GM19467 (cell line): ENCODE data around the gene POU5F2.

Experiments used
- ATAC-seq: cut with Tn5 transposase; IDR thresholded peaks from one replicate; pipeline ENCODE4 v1.9.1; 2021; ENCODE audit warnings: mild to moderate bottlenecking, moderate library complexity; ENCODE audit not compliant: unreplicated experiment

Gene POU5F2, protein sequence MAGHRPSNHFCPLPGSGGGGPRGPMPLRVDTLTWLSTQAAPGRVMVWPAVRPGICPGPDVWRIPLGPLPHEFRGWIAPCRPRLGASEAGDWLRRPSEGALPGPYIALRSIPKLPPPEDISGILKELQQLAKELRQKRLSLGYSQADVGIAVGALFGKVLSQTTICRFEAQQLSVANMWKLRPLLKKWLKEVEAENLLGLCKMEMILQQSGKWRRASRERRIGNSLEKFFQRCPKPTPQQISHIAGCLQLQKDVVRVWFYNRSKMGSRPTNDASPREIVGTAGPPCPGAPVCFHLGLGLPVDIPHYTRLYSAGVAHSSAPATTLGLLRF

DNA sequence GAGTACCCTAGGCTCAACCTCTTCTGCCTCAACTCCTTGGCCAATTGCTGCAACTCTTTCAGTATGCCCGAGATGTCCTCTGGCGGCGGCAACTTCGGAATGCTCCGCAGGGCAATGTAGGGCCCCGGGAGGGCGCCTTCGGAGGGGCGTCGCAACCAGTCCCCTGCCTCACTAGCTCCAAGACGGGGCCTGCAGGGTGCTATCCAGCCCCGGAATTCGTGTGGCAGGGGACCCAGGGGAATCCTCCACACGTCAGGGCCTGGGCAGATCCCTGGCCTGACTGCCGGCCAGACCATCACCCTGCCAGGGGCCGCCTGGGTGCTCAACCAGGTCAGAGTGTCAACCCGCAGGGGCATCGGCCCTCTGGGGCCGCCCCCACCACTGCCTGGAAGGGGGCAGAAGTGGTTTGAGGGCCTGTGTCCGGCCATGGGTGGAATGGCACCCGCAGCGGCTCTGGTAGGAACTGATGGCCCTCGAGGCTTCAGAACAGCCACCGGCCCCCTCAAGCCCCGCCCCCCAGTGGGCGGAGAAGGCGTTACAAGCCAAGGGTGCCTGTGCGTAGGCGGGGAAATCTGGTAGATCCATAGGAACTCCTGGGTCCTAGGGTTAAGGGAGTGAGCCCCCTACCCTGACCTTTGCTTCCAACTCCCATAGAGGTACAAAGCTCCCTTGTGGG is at the start of gene POU5F2:
TSS of gene POU5F2 (minus strand) at position 465 of the 676 bp plus-strand sequence. CDS start at position 428, 37 bp downstream.
- no peak for ATAC-seq

DNA sequence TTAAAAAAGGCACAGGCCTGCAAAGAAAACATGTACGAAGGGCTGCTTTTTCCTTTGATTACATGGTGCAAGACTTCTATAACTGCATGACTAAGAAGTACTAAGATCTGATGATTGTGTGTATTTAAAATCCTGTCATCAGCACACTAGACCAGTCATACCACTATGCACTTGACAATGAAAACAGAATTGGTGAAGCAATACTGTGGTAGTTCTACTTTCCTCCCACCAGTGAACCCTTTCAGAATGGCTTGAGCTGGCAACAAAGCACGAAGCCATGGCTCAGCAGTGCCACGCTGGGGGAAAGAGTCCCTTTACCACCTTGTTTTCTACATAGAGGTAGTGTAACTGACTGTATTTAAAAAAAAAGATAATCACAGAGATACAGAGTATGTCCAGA is 49.0 kb upstream of the POU5F2 start:
- ATAC-seq: no peak

DNA sequence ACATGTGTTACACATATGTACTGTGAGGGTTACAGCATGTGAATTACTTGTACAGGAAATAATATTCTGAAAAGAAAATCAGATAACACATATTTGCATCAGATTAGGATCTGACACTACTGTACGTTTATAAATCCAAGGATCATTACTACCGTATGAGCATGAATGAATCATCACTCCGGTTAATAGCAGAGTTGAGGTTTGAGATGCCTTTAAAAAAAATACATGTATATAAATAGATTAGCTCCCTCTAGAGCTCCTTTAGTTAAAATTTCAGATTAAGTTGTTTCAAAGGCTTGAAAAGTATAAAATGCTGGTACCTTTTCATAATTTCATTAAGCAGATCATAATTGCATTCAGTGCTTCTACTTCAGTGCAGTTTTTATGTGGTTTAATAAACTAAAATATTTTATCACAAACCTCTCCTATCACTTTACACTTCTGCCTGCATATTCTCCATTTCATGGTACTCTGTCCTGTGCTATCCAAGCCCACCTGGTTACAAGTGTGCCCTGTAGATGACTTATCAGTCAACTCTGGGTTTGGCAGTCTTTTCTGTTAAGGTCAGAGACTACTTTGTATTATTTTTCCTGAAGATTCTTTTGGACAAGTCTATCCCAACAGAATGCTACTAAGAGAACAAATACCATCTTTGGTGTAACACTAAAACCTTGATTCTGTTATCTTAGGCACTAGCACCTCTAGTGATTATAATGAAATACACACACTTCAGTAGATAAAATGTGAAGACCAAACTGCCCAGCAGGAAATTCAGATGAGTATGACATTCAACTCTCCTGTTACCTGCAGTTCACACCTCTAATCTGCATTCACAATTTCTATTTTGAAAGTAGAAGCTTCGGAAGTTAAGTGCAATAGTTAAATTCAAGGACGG is 48.0 kb upstream of the POU5F2 start:
- no peak for ATAC-seq

DNA sequence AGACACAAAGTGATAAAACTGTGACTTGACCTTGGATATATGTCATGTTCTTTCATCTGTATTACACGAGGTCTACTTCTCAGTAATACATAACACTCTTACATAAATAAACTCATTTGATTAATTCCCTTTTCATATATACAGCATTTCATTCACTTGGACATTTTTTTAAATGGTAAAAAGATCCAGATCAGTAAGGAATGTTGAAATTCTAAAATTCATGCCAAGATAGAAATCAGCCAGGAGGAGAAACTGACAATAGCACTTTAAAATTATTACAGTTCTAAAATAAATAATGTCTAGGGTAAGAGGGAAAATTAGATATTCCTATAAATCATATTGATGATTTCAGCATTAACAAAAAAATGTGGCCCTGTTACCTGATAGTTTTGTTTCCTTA is 46.2 kb upstream of the POU5F2 start:
- ATAC-seq: no peak

DNA sequence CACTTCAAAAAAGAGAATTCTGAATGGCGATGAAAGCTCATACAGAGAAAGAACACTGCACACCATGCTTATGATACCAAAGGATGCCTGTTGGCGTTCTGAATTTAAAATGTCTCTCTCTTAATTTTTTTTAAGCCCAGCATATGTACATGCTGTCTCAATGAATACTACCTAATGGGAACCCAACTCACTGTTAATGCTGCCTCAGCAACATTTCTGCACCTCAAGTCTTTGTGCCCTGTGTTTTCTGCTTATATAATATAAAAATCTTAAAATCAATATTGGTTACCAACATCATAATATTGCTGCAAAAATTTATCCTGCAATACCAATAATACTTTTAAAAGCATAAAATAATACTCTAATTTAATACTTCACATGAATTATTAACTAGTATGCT is 44.1 kb upstream of the POU5F2 start:
- ATAC-seq: no peak

DNA sequence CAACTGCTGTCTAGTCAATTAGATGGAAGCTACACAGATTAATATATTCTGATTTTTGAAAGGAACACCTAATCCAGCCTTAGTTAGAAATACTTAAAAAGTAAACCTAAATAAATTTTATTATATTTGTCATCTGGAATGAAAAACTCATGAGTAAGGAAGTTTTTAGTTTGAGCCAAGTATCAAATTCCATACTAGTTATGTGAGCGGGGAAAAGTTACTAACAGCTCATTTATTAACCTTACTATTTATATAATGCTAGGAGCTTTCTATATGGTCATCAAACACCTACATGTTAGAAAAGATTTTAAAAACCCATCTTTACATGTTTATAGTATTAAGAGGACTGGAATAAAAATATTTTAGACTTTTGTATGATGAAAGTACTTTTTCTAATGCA is 41.6 kb upstream of the POU5F2 start:
- no peak for ATAC-seq

DNA sequence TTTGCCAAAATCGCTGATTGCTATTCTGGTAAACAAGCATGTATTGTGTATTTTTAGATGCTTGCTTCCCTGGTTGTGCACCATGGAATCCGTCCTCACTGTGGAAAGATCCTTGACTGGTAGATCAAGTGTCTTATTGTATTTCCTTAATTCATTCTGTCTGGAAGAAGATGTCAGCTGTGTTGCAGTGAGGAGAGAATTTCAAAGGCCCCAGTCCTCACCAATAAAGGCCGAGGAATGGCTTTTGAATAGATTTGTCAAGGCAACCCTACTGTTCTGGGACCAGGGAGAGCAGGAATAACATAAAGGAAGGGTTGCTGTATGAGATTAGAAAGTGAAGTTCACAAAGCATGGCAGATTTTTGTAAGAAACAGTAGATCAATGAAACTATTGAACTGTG is 36.2 kb upstream of the POU5F2 start:
- no peak for ATAC-seq

DNA sequence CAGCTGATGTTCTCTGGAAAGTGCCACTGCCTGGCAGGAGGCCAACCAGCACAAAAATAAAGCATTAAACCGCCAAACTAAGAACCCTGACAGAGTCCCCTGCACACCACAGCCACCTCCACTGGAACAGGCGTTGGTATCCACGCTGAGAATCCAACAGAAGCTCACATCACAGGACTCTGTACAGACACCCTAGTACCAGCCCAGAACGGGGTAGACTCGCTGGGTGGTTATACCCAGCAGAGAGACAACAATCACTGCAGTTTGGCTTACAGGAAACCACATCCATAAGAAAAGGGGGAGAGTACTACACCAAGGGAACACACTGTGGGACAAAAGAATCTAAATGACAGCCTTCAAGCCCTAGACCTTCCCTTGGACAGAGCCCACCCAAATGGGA is 15.0 kb upstream of the POU5F2 start:
- no peak for ATAC-seq

DNA sequence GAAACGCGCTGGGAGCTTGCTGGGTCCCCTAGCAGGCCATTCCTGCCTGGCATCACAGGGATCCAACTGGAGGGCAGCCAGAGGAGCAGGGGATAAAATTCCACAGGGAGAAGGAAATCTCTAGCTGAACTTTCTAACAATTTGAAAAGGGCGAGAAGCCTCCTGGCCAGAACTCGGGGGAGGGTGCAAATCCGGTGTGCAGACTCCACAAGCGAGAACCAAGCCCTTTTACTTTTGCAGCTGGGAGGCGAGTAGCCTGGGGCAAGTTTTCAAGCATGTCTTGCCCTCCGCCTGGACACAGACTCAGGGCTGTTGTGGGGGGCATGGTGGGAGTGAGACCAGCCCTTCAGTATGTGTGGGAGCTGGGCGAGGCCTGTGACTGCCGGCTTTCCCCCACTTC is 14.3 kb upstream of the POU5F2 start:
- ATAC-seq: no peak

DNA sequence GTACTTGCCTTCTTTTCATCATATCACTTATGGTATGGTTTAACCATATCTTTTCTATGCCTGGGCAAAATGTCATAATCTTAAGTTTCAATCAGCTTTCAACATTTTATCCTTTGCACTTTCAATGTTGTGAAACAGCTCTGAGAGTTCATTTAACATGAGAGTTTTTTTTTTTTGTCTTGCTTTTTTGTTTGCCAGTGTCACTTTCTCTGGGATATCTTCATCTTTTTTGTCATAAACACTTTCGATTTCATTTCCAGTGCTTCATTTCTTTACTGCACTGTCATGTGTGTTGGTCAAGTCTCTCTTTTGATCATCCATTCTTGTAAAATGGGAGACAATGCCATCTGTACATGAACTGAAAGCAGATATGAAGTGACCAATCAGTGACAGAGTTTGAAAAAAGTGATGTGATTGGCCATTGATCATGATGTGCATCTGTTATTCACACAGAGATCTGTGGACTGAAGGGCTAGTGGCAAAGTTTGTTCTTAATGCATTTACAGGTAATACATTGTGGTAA is 7.5 kb upstream of the POU5F2 start:
- no peak for ATAC-seq

DNA sequence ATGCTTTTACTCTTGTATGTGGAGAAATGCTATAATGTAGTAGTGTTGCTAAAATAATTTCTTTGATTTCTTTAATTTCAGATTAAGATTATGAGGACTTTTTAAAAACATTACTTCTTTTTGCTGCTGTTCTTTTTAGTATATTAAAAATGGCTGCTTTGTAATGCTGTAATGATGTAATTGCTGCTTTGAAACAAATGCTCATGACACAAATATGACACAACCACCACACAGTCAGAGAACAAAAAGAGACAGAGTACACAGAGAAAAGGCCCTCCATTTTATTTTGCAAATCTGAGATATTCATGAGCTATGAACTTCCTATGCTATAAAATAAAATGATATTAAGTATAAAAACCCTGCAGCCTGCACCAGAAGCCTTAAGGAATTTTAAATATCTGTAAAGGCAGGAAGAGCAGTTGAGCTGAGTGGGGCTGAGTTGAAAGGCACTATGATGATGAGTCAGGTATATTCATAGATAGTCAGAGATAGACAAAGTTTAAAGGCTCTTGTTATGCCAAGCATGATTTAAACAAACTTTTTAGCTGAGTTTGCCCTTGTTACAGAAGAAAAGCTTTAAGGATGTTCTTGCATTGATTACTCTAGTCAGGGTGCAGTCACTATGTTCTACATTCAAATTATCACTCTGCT is 5.1 kb upstream of the POU5F2 start:
- ATAC-seq: no peak

DNA sequence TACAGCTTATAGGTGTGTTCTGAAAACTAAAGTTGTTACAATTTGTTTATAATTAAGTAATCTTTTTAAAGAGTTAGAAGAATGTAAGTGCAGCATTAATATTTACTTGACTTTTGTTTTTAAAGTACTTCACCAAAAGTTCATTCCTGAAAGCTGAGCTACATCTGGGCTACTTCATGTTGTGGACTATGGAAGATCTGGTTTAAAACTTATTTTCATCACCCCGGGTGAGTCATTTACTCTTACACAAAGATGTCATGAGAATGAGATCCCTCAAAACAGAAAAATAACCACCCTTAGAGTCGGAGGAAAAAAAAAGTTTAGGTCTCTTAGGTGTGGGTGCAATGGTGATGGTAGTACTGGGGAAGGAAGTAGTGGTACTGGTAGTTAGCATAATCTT is 5.1 kb downstream of the POU5F2 start:
- ATAC-seq: no peak

DNA sequence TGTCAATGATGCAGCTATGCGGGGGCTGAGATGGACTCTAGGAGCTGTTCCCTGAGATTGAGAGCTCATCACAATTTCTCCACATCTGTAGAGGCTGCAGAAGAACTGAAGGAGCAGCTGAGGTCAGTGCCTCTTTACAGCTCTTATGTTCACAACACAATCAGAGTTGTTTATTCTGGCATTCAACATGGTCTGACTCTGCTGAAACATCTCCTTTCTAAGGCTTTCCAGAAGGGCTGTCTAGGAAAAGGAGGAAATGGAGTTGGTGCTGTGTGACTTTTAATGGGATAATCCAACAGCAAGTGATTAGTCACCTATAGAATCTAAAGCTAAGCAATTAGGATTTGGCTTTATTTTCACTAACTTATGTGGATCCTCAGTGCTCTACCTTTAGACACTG is 6.0 kb downstream of the POU5F2 start:
- no peak for ATAC-seq

DNA sequence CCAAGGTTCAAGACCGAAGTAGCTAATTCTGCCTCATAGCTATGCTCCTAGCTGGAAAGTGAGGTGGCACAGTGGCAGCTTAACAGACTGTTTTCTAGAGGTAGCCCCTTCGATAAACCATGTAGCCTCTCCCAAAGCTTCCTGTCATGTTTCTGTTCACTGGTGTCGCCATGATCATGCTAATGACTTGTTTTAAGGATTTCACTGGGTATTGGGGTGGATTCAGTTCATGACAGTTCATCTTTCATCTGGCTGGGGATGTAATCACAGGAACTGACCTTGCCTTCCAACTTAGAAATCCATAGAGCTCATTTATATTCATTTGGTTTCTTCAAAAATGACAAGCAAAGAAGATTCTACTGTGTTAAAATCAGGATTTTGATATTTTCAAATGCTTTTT is 9.4 kb downstream of the POU5F2 start:
- ATAC-seq: no peak

DNA sequence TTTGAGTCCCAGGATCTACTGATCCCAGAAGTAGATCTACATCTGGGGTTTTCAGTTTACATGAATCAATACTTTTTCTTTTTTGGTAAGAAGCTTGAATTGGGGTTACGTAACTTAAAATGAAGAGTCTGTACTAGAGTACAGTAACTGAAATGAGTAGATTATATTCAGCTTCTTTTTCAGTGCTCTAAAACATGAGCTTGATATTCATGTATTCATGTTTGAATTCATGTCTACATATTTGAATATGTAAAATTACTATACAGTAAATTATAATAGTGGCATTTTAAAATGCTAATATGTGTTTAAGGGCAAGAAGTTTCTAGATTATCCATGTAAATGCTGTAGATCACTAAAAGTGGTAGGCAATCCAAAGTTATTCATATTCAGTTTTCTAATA is 14.8 kb downstream of the POU5F2 start:
- no peak for ATAC-seq

DNA sequence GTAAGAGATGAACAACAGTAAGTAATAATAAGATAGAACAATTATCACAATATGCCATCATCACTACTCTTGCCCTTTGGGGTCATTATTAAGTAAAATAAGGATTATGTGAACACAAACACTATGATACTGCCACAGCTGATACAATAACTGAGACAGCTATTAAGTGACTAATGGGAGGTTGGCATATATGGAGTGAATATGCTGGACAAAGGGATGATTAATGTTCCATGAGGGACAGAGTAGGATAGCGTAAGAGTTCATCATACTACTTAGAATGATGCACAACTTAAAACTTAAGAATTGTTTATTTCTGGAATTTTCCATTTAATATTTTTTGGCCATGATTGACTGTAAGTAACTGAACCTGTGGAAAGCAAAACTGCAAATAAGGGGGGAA is 16.6 kb downstream of the POU5F2 start:
- no peak for ATAC-seq

DNA sequence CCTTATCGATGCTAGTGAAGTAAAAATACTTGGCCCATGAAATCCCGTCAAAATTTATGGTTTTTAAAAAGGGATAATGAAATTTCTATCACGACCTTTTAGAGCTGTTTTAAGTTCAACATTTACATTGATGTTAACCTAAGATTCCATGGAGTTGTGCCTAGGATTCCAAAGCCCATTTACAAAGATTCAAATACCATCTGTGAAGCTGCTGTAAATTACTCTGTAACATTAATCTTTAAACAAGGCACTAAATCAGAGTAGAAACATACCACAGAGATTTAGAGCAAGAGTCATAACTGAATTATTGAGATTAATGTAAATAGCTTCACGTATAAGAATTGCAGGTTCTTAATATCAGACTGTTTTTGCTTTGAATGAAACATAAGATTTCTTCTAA is 17.7 kb downstream of the POU5F2 start:
- no peak for ATAC-seq

DNA sequence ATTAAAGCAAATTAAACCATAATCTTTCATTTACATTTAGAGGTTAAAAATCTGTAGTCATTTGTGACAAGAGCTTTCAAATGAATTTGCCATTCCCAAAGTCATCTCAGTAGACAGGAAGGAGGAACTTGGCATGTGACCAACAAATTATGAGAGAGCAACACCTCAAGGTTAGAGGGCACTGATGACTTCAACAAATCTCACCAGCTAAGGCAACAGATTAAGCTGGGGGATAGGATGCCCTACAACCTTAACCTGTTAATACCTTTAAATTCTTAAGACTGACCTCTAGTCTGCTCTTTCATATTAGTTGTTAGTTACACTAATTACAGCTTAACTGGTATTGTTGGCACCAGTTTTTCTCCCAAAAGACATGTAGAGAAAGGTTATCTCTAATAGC is 18.4 kb downstream of the POU5F2 start:
- no peak for ATAC-seq

DNA sequence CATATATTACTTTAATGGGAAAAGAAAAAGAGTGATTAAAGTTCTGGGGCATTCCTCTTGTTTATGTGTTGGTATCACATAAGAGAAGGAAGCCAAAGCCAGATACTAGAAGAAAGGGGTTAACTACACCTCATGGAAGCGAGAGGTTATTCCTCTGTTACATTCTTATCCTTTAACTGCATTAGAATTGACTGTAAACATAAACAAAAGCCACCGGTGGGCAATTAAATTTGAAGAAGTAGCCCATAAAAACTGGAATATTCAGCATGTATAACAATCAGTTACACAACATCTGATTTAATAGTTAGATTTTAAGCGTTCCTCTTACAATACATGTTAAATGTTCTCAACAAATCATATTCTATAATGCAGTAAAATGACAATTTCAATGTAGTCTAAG is 18.8 kb downstream of the POU5F2 start:
- no peak for ATAC-seq

DNA sequence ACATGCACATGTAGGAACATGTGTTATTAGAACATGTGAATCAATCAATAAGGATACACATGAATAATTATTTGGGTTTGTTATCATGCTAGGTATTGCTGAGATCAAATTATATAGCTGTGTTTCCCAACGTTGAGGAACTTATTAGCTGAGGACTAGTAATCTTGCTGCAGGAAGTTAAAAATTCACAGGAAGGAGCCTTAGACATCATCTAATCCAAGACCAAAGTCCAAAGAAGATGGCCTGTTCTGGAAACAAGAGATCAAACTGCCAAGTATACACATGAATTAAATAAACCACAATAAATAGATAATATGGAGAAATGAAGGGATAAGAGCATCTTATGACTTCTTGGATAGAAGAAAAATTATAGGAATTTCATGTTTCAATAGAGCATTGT is 19.9 kb downstream of the POU5F2 start:
- ATAC-seq: no peak

DNA sequence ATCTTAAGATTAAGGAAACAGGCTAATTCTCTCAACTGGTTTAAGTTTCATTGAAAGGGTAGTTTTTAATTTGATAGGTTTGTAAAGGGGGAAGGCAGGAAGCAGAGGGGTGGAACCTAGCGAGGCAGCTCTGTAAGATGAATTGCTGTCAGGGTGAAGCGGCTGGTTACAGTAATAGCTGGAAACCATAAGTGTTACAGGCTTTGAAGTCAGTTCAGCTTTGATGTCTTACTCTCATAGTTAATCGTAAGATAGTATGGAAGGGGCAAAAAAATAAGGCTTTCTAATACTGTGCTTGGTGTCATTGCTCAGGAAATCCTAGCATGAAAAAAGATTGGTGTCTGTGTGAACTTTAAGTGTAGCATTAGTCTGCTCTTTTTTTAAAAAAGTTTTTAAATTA is 20.3 kb downstream of the POU5F2 start:
- ATAC-seq: no peak
